Sigmoid colon (tissue), 7 donors: ENCODE data around the gene RAC2. TPM values are rescaled to one million over a fixed set of nuclear protein-coding genes. Genes with fewer than 3 reads are reported as not detected.

Experiments
- DNase-seq: peaks from one replicate; pipeline ENCODE4 v3.0.0-alpha.2; 2019
- H3K27ac ChIP-seq, 4 donors: fragments of 200-600 bp; sonication (generic); one replicate each; pipeline ENCODE4 v1.5.1; 2016 to 2019; ENCODE audit warnings: mild to moderate bottlenecking in 1 of 4
- H3K27me3 ChIP-seq, 3 donors: fragments of 200-600 bp; sonication (generic); one replicate each; pipeline ENCODE4 v1.5.1; 2019; ENCODE audit warnings: mild to moderate bottlenecking in 1 of 3
- H3K36me3 ChIP-seq, 4 donors: fragments of 200-600 bp; sonication (generic); one replicate each; pipeline ENCODE4 v1.5.1; 2016 to 2019
- H3K4me1 ChIP-seq, 4 donors: fragments of 200-600 bp; sonication (generic); one replicate each; pipeline ENCODE4 v1.5.1; 2017 to 2019
- H3K4me3 ChIP-seq, 4 donors: fragments of 200-600 bp; sonication (generic); one replicate each; pipeline ENCODE4 v1.5.1; 2017 to 2019; ENCODE audit warnings: mild to moderate bottlenecking in 2 of 4, moderate library complexity in 1 of 4
- H3K9me3 ChIP-seq, 4 donors: fragments of 200-600 bp in 3 of 4; sonication (generic) in 3 of 4; one replicate each; pipeline versions ENCODE4 v1.5.1 to v1.6.1; 2013 to 2019
- CTCF ChIP-seq, 4 experiments: fragments of 450-650 bp in 3 of 4; fragments of 200-600 bp in 1 of 4; IDR thresholded peaks; one replicate each; pipeline ENCODE4 v1.5.1; 2016 to 2019; ENCODE audit warnings: antibody characterized with exemption in 4 of 4, mild to moderate bottlenecking in 3 of 4, moderate library complexity in 2 of 4
- EP300 ChIP-seq, 4 donors: sonication (generic); formaldehyde crosslinking; IDR thresholded peaks; one replicate each; pipeline ENCODE4 v1.6.1; 2017; ENCODE audit warnings: antibody characterized with exemption in 4 of 4
- POLR2A ChIP-seq, 2 donors: fragments of 450-650 bp; IDR thresholded peaks; one replicate each; pipeline ENCODE4 v1.6.1; 2016; ENCODE audit warnings: antibody characterized with exemption in 2 of 2, mild to moderate bottlenecking in 2 of 2, moderate library complexity in 2 of 2
- POLR2AphosphoS5 ChIP-seq, 4 donors: sonication (generic); formaldehyde crosslinking; IDR thresholded peaks; one replicate each; pipeline ENCODE4 v1.6.1; 2017; ENCODE audit warnings: antibody characterized with exemption in 4 of 4
- WGBS, 2 donors: extraction: QIAGEN DNeasy Blood & Tissue Kit; methylation state at CpG; one replicate each; pipeline ENCODE4 v1.1.7; 2013; 5-methylcytosine and 5-hydroxymethylcytosine counted together
- intact Hi-C: fragments of 100-400 bp; cut with DNase I; formaldehyde crosslinking; loops from one replicate; pipeline ENCODE4 v1.15.1; 2023
- polyA plus RNA-seq, 3 donors: library from polyadenylated mRNA; stranded (reverse); fragments of 200-250 nt; gene quantifications; one replicate each; pipeline ENCODE4 v1.2.3, GENCODE V29; 2013
- total RNA-seq, 4 donors: library from RNA; depleted of rRNA; stranded (reverse); fragments of >200 nt; gene quantifications; one replicate each; pipeline ENCODE4 v1.1.0, GENCODE V29; 2016
- donor health status: healthy with polysubstance abuse.
- donor health status: Bipolar disorder and iron deficiency.
- donor health status: healthy.

RAC2 gene
- total and polyA plus RNA-seq, 7 donors = 3.0 to 138 (median 8.0) TPM

DNA sequence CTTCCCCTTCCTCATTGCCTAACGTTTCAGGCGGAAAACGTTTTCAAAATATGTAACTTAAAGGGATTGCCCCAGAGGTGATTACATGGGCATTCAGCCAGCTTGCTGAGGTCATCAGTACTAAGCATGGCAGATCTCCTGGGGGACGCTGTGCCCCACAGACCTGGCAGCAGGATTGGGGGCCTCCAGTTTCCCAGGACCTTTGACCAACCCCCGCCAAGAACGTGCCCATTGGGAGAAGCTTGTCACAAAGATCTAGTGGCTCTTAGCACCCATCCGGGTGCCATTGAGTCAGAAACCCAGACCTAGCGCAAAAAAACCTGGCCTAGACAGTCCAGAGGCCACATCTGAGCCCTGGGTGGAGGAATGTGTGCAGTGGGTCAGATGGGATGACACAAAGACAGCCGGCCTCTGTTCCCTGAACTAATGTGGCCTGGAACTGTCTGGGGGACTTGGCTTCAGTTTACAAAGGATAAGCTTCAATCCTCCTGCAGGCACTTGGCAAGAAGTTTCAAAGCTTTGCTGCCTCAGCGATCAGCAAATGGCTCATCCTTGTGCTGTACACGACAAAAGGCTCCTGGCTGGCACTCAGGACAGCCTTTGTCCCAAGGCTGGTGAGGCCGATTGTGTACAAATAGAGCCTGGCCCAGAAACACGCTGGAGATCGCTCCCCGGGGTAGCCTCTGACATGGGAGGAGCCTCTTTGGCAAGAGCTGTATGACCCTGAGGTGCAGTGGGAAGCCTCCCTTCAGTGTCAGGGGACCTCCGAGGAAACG is 65.5 kb downstream of the RAC2 start:
- DNase-seq = no peak
- Histone ChIP-seq H3K4me3 (no peak overlapping the region), H3K36me3 (peaks cover 0 to 5% (median 0%) of the 10 kb centered on the region in 4 donors), H3K9me3 (no peaks in the 10 kb centered on the region), H3K27ac (peak overlapping the region in 1 of 4 donors; percentile 46), H3K4me1 (peaks cover 0 to 32% (median 22%) of the 10 kb centered on the region in 4 donors), H3K27me3 (no peaks in the 10 kb centered on the region)
- intact Hi-C loops = no loop called here
- TF ChIP-seq CTCF (IDR thresholded peaks at IDR 0.05) = no peak
- no peak for TF ChIP-seq POLR2A (IDR thresholded peaks at IDR 0.05)
- TF ChIP-seq EP300 (IDR thresholded peaks at IDR 0.05) = no peak
- no peak for TF ChIP-seq POLR2AphosphoS5 (IDR thresholded peaks at IDR 0.05)
- 19 to 60% methylated on average over 17 of the region's 17 CpGs for WGBS, 2 donors

DNA sequence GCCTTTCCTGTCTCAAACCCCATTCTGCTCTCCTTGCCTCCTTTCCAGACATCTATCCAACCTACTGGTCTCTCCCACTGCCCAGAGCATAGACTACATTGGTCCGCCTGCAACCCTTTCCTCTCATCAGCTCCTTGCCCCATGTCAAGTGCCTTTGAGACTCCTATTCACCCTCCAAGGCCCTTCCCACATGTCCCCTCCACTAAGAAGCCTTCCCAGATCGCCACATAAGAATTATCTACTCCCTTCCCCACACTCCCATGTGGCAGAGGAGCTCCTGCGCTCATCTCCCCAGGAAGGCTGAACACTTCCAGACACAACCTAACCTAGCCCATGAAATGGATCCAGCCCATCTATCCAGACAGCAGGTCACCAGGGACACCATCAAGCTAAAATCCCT is 66.3 kb downstream of the RAC2 start:
- Histone ChIP-seq H3K9me3 (no peaks in the 10 kb centered on the region), H3K4me3 (no peak overlapping the region), H3K27me3 (no peaks in the 10 kb centered on the region), H3K27ac (no peak overlapping the region), H3K36me3 (peaks cover 0 to 5% (median 0%) of the 10 kb centered on the region in 4 donors), H3K4me1 (peaks cover 0 to 32% (median 22%) of the 10 kb centered on the region in 4 donors)
- intact Hi-C loops = no loop called here
- 85 to 95% methylated on average over 3 of the region's 3 CpGs for WGBS, 2 donors
- DNase-seq = no peak
- no peak for TF ChIP-seq POLR2AphosphoS5 (IDR thresholded peaks at IDR 0.05)
- no peak for TF ChIP-seq POLR2A (IDR thresholded peaks at IDR 0.05)
- TF ChIP-seq EP300 (IDR thresholded peaks at IDR 0.05) = no peak

GRCh38 chr22:37177221-37177620 is 66.8 kb downstream of the RAC2 start:
- intact Hi-C loops = no loop called here
- Histone ChIP-seq H3K36me3 (peaks cover 0 to 3% (median 0%) of the 10 kb centered on the region in 4 donors), H3K27ac (peak overlapping the region in 2 of 4 donors; percentile 38 to 46), H3K27me3 (no peaks in the 10 kb centered on the region), H3K4me3 (no peak overlapping the region), H3K9me3 (no peaks in the 10 kb centered on the region), H3K4me1 (peaks cover 0 to 32% (median 22%) of the 10 kb centered on the region in 4 donors)
- peak; percentile 43 for DNase-seq
- WGBS, 2 donors = 77% methylated on average over 5 of the region's 5 CpGs
- TF ChIP-seq POLR2A (IDR thresholded peaks at IDR 0.05) (no peak), POLR2AphosphoS5 (IDR thresholded peaks at IDR 0.05) (no peak), CTCF (IDR thresholded peaks at IDR 0.05) (no peak), EP300 (IDR thresholded peaks at IDR 0.05) (no peak)

GRCh38 chr22:37176464-37177061 is 67.5 kb downstream of the RAC2 start:
- Histone ChIP-seq H3K27ac (peak overlapping the region in 2 of 4 donors; percentile 38 to 46), H3K4me3 (peak overlapping the region in 1 of 4 donors; percentile 15), H3K4me1 (peaks cover 0 to 32% (median 22%) of the 10 kb centered on the region in 4 donors), H3K36me3 (no peaks in the 10 kb centered on the region), H3K27me3 (no peaks in the 10 kb centered on the region), H3K9me3 (no peaks in the 10 kb centered on the region)
- DNase-seq = peak; percentile 88
- intact Hi-C loops = no loop called here
- TF ChIP-seq POLR2AphosphoS5 (IDR thresholded peaks at IDR 0.05) (peak; percentile 37 to 89 (median 74)), CTCF (IDR thresholded peaks at IDR 0.05) (peak in 1 of 4 experiments; percentile 8), POLR2A (IDR thresholded peaks at IDR 0.05) (no peak), EP300 (IDR thresholded peaks at IDR 0.05) (no peak)
- WGBS, 2 donors = 41 to 46% methylated on average over 23 of the region's 23 CpGs
